Activated CD4-positive, CD25-positive, alpha-beta regulatory T cell treated with anti-CD3 and anti-CD28 coated beads, Interleukin-2, amount 50 U/mL, for 16 hours (primary cell): ENCODE measurements around the gene HLA-DRA.

Source experiments
- DNase-seq: peaks from one replicate; pipeline ENCODE4 v3.0.0-alpha.2; 2020; ENCODE audit warnings: low read depth, low spot score

Gene HLA-DRA

DNA sequence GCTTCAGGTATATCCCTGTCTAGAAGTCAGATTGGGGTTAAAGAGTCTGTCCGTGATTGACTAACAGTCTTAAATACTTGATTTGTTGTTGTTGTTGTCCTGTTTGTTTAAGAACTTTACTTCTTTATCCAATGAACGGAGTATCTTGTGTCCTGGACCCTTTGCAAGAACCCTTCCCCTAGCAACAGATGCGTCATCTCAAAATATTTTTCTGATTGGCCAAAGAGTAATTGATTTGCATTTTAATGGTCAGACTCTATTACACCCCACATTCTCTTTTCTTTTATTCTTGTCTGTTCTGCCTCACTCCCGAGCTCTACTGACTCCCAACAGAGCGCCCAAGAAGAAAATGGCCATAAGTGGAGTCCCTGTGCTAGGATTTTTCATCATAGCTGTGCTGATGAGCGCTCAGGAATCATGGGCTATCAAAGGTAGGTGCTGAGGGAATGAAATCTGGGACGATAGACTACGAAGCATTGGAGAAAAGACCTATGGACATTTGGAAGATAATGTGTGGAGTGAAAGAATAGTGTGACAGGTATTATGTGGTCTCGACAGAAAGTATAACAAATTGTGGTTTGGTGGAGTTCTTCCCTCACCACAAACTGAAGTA is at the start of gene HLA-DRA:
HLA-DRA (plus strand) TSS at position 286 of the 613 bp plus-strand sequence; CDS start at position 350, 64 bp downstream.
- peak; percentile 9 for DNase-seq

GRCh38 chr6:32391505-32391904 is 48.2 kb upstream of the HLA-DRA start:
- DNase-seq = no peak

- no peak for DNase-seq
Observed at GRCh38 chr6:32393665-32394420, 45.8 kb upstream of the HLA-DRA start.

GRCh38 chr6:32396028-32396427 is 43.7 kb upstream of the HLA-DRA start:
- no peak for DNase-seq

DNA sequence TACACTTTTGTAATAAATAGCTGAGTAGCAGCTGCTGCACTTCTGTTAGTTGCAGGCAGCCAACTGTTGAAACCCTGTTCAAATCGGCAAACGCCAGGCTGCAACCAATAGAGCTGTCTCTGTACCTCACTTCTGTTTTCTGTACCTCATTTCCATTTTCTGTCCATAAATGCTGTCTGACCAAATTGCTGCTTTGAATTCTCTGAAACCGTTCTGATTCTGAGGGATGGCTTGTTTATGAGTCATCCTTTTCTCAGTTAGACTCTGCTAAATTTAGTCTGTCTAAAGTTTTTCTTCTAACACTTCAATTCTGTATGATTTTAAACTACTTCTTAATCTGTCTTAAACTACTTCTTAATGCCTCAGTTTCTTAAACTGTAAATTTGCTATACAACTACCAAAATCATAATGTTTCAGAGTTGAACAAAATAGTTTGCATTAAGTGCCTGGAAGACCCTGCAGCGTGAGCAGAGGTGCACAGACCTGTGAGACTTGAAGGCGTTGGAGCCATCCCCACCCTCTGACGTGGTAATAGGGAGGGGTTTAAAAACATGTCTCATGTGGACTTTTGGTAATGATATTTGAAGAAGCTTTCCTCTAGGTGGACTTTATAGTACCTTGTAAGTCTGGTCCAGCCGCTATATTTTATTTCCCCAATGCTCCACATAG is 42.3 kb upstream of the HLA-DRA start:
- no peak for DNase-seq

DNA sequence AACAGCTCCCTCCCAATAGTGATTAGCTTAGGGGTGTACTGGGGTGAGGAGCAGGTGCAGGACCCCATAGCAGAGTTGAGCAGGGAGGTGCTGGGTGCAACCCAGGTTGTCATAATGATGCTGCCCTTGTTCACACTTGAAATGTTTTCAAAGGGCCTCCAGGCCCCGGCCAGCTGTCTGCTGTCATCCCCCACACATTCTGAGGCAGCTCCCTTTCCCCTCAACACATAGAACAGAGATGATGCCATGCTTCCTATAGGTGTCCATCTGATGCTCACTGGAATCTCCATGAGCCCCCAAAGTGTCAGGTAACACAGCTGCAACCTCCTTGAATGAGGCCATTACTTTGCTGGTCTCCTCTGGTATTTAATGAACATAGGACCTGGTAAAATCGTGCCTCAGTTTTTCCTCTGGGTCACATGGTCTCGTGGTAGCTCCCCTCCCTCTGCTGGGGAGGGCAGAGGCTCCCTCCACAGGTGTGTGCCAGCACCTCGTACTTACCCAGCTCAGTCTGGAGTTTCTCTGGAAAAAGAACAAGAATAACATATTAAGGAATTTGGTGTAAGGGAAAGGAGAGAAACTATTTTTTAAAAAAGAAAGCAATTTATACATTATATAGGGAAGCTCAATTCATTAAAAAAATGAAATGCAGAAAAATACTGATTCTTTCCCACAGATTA is 38.3 kb upstream of the HLA-DRA start:
- no peak for DNase-seq

DNA sequence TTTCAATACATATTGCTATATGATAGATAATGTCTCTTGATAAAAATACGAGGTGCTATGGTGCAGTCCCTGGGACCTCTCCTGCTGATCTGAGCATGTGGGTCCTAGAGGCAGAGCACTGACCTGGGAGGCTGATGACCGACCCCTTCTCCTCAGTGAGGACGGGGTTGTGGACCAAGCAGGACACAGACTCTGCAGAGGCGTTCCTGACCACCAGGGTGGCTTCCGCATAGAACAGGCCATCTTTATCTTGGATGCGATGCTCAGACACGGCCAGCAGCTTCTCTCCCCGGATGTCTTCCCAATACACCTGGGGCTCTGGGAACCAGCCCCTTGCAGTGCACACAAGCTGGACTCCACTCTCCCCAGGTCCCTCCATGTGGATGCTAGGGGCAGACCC is 36.9 kb upstream of the HLA-DRA start:
- DNase-seq = no peak

- no peak for DNase-seq
Observed at GRCh38 chr6:32405656-32406055, 34.0 kb upstream of the HLA-DRA start.

- DNase-seq = no peak
Observed at GRCh38 chr6:32406197-32406596, 33.5 kb upstream of the HLA-DRA start.

DNA sequence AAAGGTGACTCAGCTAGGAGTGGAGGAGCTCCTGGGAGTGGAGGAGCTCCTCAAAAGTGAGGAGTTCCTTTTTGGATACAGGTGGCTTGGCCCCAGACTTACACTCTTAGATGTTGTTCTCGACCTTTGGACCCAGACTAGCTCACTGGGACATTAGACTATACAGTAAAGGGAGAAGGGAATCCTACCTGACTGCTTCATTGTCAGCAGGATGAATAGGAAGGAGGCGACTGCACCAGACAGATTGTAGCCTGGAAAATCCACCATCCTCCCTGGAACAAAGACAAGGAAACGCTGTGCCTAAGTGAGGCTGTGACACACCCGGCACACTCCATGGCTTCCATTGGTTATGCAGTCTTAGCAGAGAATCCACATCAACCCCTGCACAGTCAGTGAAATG is 32.8 kb upstream of the HLA-DRA start, which contains the start of gene BTNL2:
BTNL2 (minus strand) TSS at position 325 of the 400 bp plus-strand sequence; CDS start at position 267, 58 bp downstream.
- no peak for DNase-seq

- DNase-seq = no peak
Observed at GRCh38 chr6:32410906-32411305, 28.8 kb upstream of the HLA-DRA start.

- DNase-seq = no peak
Observed at GRCh38 chr6:32411566-32412327, 27.9 kb upstream of the HLA-DRA start.

- DNase-seq = peak; percentile 68
Observed at GRCh38 chr6:32413427-32414047, 26.1 kb upstream of the HLA-DRA start.

DNA sequence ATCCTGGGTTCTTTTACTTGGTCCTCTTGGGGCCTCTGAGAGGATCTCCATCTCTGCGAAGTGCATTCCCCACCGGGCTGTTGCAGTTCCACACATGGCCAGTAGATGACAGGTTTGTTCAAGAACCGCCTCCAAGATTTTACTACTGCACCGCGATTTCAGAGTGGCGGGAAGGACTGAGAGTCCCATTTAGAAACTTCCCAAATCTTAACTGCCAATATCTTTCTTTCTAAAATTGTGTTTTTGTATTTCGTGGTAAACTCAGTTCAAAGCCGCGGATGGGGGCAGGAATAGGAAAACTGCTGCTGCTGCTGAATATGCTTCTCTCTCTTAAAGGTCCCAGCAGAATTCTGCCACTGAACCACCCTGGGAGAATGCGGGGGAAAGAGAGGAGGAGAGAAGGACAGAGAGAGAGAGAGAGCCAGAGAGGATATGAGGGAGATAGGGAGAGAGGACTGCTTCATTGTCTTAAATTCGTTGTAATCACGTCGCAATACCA is 24.1 kb upstream of the HLA-DRA start:
- peak; percentile 57 for DNase-seq

- DNase-seq = no peak
Observed at GRCh38 chr6:32416036-32416435, 23.7 kb upstream of the HLA-DRA start.

DNA sequence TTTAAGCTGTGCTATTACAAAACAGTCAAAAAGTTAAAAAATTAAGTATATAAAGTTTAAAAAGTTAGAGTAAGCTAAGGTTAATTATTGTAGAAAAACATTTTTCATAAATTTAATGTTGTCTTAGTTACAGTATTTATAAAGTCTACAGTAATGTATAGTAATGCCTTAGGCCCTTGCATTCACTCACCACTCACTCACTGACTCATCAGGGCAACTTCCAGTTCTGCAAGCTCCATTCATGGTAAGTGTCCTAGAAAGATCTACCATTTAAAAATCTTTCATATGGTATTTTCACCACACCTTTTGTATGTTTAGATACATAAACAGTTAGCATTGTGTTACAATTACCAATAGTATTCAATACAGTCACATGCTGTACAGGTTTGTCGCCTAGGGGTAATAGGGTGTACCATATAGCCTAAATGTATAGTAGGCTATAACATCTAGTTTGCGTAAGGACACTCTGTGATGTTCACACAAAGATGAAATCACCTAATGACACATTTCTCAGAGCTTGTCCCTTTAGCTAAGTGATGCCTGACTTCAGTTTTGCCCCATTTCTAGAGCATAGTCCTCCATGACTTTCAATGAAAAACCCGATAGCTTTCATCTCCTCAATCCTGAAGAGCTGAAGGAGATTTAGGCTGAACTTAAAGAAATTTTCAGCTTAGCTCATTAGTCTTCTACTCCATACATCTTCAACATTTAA is 14.9 kb upstream of the HLA-DRA start:
- no peak for DNase-seq

- no peak for DNase-seq
Observed at GRCh38 chr6:32426338-32426737, 13.3 kb upstream of the HLA-DRA start.

DNA sequence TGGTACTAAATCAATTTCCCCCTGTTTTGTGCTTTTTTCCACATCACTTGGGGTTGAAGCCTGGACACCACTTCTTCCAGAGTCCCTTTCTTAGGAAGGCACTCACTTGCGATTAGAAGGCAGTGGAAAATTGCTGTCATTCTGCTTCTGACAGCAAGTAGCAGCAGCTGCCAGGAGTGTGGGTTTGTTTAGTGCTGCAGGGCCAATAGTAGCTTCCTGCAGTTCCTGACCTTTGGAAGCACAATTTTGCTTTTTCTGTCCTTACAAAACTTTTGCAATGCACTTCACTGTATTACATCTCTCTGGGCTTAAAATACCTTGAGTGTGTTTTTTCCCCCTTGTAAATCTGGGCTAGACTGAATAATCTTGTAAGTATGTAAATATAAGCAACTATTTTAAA is 12.5 kb upstream of the HLA-DRA start:
- no peak for DNase-seq

- DNase-seq = no peak
Observed at GRCh38 chr6:32427934-32428474, 11.7 kb upstream of the HLA-DRA start.

DNA sequence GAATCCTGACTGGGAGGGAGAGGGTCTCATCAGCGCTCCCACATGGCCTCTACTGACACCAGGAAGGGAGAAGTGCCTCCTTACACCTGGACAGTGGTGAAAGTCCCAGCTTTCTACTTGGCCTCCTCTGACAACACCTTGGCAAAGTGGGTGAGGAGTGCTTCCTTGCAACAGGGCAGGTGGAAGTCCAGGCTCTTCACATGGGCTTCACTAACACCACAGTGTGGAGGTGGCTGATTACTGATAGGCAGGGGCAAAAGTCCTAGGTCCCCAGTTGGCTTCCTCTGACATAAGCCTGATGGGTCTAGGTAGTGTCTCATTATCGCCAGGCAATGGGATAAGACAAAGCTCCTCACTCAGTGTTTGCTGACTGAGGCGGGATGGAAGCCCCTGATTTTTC is 9.5 kb upstream of the HLA-DRA start:
- DNase-seq = no peak
